KOPT-K1 (cell line): Measurements from ENCODE around the gene TOX2.
"Not testable (repeated sequence)": the region's sequence is repeated elsewhere in the genome, so short reads cannot be mapped to it uniquely, and the experiment has no call there.

Experiments
- H3K27ac ChIP-seq: fragments of 200-600 bp; sonication (generic); 2 replicates; pipeline ENCODE4 v1.5.1; 2016; ENCODE audit warnings: antibody characterized with exemption, mild to moderate bottlenecking, low read depth, low read length; ENCODE audit not compliant: poor library complexity, severe bottlenecking
- H3K36me3 ChIP-seq: fragments of 200-600 bp; sonication (generic); 2 replicates; pipeline ENCODE4 v1.5.1; 2017; ENCODE audit warnings: antibody characterized with exemption, mild to moderate bottlenecking, low read length, moderate library complexity; ENCODE audit not compliant: insufficient read depth
- H3K9me3 ChIP-seq: fragments of 200-600 bp; sonication (generic); 2 replicates; pipeline ENCODE4 v1.5.1; 2017; ENCODE audit warnings: antibody characterized with exemption, low read length, mild to moderate bottlenecking; ENCODE audit not compliant: insufficient read depth, poor library complexity, severe bottlenecking

The TOX2 gene

DNA sequence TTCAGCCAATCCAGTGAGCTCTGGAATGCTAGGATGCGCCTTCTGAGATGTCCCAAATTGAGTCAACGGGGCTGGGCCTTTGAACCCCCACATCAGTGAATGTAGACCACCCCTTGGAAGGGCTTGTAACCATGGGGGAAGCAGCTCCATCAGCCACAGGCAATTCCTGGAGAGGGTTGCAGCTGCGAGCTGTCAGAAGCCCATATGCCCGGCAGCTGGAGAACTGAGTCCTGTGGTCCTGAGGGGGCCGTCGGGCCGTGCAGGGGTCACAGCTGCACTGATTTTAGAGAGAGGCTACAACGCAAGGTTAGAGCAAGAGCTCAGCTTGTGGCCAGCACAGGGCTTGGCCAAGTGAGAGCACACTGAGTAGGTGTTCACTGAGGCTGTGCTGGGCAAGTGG lies 121.3 kb downstream of the TOX2 start:
- no peaks in the 10 kb centered on the region for H3K36me3 ChIP-seq
- H3K27ac ChIP-seq, result no peak overlapping the region

DNA sequence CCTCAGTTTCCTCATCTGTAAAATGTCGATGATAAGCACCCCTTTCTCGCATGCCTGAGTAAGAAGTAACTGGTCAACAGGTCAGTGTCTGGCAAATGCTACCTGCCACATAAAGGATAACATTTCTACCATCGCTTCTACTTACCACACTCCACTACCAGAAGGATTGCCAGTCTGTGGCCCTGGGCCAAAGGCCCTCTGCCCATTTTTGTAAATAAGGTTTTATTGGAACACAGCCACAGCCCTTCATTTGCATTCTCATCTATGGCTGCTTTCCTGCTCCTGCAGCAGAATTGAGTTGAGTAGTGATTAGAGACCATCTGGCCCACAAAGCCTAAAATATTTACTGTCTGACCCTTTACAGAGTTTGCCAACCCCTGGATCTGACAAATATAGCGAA lies 121.8 kb downstream of the TOX2 start:
- Histone ChIP-seq H3K36me3 (no peaks in the 10 kb centered on the region), H3K9me3 (no peaks in the 10 kb centered on the region), H3K27ac (no peak overlapping the region)

More for the DNA sequence above, 121.3 kb downstream of the TOX2 start:
- H3K9me3 ChIP-seq, result no peaks in the 10 kb centered on the region

DNA sequence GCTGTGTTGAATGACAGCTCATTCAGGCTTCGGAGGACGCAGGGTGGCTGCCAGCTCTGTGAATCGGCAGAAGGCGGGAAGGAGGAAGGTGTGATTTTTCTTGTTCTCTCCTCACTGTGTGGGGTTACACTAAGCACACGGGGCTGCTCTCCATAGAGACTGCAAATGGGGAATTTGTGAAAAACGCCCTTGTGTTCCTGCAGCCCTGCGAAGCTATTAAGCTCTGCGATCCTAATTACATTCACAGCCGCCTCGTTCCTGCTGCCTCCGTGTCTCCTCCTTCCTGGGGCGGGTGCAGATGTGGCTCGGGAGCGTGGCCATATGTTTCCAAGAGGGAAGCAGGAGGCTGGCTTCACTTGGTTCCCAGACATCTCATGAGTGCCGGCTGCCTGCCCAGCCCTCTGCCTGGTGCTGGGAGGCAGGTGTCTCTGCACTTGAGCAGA lies 124.0 kb downstream of the TOX2 start:
- no peak overlapping the region for H3K27ac ChIP-seq
- H3K9me3 ChIP-seq, result no peaks in the 10 kb centered on the region
- H3K36me3 ChIP-seq, result no peaks in the 10 kb centered on the region

DNA sequence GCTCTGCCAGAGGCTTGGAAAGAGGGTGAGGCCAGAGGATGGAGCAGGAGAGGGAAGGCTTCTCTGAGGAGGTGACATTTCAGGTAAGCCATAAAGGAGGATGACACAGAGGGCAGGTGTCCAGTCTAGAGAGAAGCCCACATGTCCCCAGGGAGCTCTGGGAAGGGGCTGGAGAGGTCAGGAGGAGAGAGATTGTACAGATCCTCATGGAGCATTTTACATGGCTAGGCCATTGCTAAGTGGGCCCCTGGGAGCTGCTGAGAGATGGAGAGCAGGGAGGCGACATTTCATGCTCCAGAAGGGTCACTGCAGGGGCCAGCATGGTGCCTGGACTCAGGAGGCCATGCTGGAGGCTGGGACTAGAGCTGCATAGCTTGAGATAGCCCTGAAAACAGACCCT lies 124.5 kb downstream of the TOX2 start:
- Histone ChIP-seq H3K27ac (no peak overlapping the region), H3K36me3 (no peaks in the 10 kb centered on the region), H3K9me3 (no peaks in the 10 kb centered on the region)

DNA sequence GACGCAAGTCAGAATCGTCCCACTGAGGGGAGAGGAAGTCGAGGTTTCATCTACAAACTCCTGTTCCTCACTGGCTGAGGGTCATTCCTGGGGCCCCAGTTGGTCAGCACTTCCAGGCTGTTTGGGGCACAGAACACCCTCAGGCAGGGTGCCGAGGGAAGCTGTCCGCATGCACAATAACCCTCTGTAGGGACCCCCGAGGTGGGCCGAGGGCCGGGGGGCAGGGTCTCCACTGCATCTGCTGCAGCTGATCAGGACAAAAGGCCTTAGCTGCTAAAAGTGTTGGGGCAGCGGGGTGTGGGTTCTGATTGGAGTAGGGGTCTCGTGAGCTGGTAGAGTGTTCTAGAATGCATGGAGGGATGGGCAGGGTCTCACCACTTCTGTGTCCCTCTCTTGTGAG lies 125.1 kb downstream of the TOX2 start:
- Histone ChIP-seq H3K36me3 (no peaks in the 10 kb centered on the region), H3K27ac (no peak overlapping the region), H3K9me3 (no peaks in the 10 kb centered on the region)

DNA sequence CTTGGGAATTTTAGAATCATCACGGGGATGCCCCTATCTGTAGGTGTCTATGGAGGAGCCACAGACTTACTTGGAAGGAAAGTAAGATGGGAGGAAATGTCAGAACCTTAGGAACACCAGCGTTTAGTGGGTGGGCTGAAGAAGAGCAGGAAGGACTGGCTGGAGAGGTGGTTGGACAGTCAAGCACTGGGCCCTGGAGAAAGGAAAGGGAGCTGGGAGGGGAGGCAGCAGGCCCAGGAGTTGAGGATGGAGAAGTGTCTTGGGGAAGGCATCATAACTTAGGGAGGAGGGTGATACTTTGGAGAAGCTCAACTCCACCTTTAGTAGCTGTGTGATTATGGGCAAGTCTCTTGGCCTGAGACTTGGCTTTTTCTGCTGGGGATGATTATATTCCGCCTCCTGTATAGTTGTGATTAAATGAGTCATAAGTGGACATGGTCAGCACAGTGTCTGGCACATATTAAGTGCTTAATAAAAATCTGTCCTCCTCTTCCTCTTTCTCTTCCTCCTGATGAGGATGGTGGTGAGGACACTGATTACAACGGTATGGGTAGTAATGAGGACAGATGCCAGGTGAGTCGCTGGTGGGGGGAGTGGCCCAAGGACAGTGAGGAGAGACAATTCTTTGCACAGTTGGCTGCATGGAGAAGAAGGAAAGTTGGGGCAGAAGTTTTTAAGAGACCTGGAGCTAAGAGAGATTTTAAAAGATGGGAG lies 125.7 kb downstream of the TOX2 start:
- Histone ChIP-seq H3K36me3 (no peaks in the 10 kb centered on the region), H3K27ac (no peak overlapping the region), H3K9me3 (no peaks in the 10 kb centered on the region)

DNA sequence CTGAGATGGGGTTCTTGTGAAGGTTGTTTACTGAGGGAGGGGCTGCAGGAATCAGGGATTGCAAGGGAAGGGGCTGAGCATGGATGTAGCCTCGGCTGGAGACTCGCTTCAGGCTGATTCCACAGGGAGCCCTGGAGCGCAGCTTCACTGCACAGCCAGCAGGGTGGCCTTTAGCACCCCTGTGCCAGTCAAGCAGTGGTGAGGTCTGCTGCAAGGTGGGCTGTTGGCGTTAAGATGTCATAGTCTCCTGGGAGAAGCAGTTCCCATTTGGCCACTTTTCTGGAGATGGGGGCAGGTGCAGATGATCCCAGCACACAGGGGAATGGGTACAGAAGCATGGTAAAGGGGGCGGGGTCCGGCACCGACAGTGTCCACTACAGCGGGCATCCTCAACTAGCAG lies 126.3 kb downstream of the TOX2 start:
- Histone ChIP-seq H3K9me3 (no peaks in the 10 kb centered on the region), H3K36me3 (no peaks in the 10 kb centered on the region), H3K27ac (no peak overlapping the region)

DNA sequence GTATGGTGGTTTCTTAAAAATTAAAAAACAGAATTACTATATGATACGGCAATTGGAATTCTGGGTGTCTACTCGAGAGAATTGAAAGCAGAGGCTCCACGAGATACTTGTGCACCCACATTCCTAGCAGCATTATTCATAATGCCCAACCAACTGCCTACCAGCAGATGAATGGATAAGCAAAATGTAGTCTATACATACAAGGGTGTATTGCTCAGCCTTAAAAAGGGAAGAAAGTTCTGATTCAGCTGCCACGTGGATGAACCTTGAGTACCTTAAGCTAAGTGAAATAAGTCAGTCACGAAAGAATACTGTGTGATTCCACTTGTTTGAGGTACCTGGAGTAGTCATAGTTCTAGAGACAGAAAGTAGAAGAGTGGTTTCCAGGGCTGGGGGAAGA lies 130.1 kb downstream of the TOX2 start:
- H3K9me3 ChIP-seq, H3K36me3 ChIP-seq, H3K27ac ChIP-seq: not testable (repeated sequence)

DNA sequence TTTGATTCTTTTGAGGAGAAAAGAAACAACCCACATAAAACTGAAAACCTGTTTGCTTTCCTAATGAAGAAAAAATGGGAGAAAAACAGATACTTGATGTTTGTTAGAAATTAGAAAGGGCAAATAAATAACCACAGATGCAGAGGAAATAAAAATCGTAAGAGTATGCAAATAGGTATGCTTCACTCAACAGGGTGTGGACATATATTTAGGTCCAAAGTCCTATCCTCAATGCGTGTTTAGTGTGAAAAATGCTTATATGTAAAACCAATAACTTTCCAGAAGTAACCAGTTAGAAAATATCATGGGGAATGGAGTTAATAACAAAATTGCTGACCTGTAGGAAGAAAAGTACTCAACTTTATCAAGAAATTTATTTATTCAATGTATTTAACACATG lies 135.7 kb downstream of the TOX2 start:
- Histone ChIP-seq H3K9me3 (no peaks in the 10 kb centered on the region), H3K36me3 (no peaks in the 10 kb centered on the region), H3K27ac (no peak overlapping the region)

DNA sequence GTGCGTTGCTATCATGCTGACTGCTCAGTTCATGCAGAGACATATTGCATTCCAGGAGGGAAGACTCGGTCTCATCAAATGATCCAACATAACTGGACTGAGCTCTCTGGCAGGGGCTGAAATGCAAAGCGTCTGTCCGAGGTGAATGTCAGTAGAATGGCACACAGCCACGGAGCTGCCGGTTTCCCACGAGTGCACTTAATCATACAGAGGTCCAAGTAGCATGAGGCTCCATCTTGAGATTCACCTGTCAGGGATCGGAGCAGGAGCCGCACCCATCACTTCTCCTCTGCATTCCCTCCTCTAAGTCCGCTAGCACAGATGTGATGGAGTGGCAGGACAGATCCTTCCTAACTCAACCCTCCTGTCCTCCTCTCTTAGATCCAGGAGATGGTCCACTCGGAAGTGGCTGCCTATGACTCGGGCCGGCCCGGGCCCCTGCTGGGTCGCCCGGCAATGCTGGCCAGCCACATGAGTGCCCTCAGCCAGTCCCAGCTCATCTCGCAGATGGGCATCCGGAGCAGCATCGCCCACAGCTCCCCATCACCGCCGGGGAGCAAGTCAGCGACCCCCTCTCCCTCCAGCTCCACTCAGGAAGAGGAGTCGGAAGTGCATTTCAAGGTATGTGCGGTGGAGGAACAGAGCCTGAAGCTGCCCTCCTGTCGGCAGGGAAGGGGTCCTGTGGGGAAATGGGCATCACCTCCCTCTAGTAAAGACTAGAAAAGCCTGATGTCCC lies 136.4 kb downstream of the TOX2 start:
- no peak overlapping the region for H3K27ac ChIP-seq
- no peaks in the 10 kb centered on the region for H3K9me3 ChIP-seq
- no peaks in the 10 kb centered on the region for H3K36me3 ChIP-seq

DNA sequence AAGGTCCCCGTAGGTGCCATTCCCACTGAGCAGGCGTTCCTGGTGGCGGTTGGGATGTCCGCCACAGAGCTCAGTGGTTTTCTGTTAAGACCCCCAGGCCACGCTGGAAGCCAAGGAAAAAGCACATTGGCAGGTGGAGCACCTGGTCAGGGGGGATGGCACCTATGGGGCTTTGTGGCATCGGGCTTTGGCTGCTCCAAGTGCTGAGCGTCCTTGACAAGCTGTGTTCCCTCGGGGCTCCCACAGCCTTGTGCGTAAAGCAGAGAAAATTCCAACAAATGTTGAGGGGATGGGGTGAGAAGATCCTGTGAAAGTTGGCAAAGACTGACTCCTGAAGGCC lies 137.0 kb downstream of the TOX2 start:
- H3K9me3 ChIP-seq, result no peaks in the 10 kb centered on the region
- no peak overlapping the region for H3K27ac ChIP-seq
- no peaks in the 10 kb centered on the region for H3K36me3 ChIP-seq

DNA sequence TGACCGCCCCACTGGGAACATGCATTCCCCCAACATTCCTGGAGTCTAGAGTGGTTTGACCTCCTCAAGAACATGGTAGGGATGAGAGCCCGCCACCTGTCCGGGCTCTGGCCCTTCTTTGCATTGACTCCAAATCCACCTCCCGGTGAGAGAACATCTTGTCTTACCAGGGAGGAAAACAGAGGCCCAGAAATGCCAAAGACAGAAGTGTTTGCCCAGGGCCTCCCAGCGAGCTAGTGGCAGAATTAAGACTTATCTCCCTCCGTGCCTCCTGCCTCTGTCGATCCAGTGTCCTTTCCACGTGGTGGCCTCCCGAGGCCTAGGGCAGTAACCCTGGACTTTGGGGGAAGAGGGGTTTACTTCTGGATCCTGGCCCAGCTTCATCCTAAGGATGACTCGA lies 137.5 kb downstream of the TOX2 start:
- no peaks in the 10 kb centered on the region for H3K36me3 ChIP-seq
- no peaks in the 10 kb centered on the region for H3K9me3 ChIP-seq
- H3K27ac ChIP-seq, result no peak overlapping the region

DNA sequence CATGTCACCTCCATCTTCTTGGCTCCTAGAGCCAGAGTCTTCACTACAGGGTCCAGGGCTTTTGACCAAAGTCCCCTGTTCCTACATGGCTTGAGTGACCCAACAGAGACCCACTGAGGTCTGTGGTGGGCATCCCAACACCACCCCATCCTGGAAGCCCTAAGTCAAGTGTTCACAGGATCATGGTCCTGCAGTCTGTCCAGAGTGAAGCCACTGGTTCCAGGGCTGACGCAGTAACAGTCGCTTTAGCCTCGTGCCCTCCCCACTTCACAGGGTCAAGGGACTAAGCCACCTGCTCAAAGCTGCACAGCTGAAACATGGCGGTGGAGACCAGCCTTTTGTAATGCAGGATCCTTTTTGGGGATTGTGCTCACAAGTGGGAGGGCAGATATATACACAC lies 138.4 kb downstream of the TOX2 start:
- H3K9me3 ChIP-seq, result no peaks in the 10 kb centered on the region
- no peaks in the 10 kb centered on the region for H3K36me3 ChIP-seq
- no peak overlapping the region for H3K27ac ChIP-seq

DNA sequence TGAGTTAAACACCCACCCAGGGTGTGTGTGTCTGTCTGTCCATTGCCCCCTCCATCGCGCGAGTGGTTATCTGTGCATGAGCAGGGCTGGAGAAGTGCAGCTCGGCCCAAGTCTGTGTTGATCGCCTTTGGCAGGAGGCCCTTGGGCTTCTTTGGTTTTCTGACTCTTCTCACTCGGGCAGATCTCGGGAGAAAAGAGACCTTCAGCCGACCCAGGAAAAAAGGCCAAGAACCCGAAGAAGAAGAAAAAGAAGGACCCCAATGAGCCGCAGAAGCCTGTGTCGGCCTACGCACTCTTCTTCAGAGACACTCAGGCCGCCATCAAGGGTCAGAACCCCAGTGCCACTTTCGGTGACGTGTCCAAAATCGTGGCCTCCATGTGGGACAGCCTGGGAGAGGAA lies 139.5 kb downstream of the TOX2 start:
- Histone ChIP-seq H3K27ac (no peak overlapping the region), H3K9me3 (peaks cover 3% of the 10 kb centered on the region), H3K36me3 (no peaks in the 10 kb centered on the region)

DNA sequence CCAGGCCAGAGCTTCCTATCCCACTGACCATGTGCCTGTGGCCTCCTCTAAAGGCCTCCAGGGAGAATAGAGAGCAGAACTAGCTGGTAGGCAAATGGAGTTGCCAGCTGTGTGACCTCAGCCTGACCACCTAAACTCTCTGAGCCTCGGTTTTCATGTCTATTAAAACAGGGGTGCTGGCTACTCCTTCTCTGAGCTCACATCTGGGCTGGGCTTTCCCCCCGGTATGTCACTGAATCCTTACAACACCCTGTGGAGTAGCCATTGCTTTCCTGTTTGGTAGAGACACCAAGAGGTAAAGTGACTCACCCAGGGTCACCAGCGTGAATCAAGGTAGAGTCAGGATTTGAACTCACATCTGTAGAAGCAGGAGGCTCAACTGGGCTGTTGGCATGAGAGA lies 140.2 kb downstream of the TOX2 start:
- Histone ChIP-seq H3K9me3 (peaks cover 3% of the 10 kb centered on the region), H3K36me3 (no peaks in the 10 kb centered on the region), H3K27ac (no peak overlapping the region)
